ENCODE measurements around the gene CRB3. TPM values are rescaled to one million over a fixed set of nuclear protein-coding genes. Genes with fewer than 3 reads are reported as not detected.

CRB3 gene
- total and polyA plus RNA-seq, 9 of the 15 experiments (the other 6 are each of a cell fraction or from before 2014, with no cell fraction given), result 0.49 TPM; not detected in 8

DNA sequence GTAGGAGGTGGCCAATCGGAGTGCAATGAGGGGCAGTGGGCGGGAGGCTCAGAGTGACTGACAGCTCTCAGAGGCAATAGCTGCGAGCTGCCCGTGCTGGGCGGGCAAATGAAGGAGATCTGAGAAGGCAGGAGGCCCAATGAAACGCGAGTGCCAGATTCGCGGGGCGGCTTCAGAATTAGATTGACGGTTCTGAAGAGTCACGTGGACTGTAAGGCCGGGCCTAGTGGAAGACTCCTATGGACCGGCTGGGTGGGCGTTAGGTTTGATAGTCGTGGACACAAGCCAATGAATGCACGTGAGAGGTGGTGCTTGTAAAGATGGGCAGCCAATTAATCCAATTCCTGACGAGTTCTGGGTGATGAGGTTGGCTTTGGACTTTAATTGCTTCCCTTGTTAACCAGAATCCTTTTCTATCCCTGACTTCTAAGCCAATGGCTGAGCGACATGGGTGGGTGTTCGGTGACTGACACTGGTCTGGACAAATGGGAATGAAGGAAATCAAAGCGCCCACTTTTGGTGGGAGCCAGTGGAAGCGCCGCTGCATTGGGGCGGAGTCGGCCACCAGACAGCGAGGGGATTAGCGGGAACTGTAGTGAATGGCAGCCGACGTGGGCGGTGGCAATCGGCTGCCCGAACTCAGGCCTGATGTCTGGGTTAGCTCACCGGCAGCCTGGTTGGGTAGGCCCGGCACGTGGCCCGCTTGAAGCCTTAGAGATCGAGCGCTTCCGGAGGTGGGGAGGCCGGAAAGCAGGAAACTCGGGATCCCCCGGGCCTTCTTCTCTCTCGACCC is 38.9 kb upstream of the CRB3 start (continued):
- TF ChIP-seq, protein P1, sequence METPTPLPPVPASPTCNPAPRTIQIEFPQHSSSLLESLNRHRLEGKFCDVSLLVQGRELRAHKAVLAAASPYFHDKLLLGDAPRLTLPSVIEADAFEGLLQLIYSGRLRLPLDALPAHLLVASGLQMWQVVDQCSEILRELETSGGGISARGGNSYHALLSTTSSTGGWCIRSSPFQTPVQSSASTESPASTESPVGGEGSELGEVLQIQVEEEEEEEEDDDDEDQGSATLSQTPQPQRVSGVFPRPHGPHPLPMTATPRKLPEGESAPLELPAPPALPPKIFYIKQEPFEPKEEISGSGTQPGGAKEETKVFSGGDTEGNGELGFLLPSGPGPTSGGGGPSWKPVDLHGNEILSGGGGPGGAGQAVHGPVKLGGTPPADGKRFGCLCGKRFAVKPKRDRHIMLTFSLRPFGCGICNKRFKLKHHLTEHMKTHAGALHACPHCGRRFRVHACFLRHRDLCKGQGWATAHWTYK (CRISPR knock-in tag; IDR thresholded peaks at IDR 0.05), result peak; percentile 90; the same call in 1 of the 2 replicates
- TF ChIP-seq, protein P2, sequence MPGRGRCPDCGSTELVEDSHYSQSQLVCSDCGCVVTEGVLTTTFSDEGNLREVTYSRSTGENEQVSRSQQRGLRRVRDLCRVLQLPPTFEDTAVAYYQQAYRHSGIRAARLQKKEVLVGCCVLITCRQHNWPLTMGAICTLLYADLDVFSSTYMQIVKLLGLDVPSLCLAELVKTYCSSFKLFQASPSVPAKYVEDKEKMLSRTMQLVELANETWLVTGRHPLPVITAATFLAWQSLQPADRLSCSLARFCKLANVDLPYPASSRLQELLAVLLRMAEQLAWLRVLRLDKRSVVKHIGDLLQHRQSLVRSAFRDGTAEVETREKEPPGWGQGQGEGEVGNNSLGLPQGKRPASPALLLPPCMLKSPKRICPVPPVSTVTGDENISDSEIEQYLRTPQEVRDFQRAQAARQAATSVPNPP (IDR thresholded peaks at IDR 0.05; ENCODE audit: borderline replicate concordance, insufficient read depth, insufficient read length), result no peak
- TF ChIP-seq KAT2B (IDR thresholded peaks at IDR 0.05; ENCODE audit: low read depth, low read length) (no peak), EP300 (IDR thresholded peaks at IDR 0.05; ENCODE audit: low read length) (no peak), DNMT1 (IDR thresholded peaks at IDR 0.05) (no peak), JUN (IDR thresholded peaks at IDR 0.05; ENCODE audit: borderline replicate concordance, low read depth, low read length) (peak; percentile 36; the same call in 1 of the 2 replicates), JUN (CRISPR knock-in tag; IDR thresholded peaks at IDR 0.05; ENCODE audit: borderline replicate concordance) (peak; percentile 94), HIVEP1 (CRISPR knock-in tag; IDR thresholded peaks at IDR 0.05) (no peak), U2AF1 (optimal IDR thresholded peaks at IDR 0.05; ENCODE audit: low read depth, low read length) (no peak), NFIC (IDR thresholded peaks at IDR 0.05) (0 out of 2 replicates have a peak, but pooled peaks have one; percentile 25), PCBP1 (IDR thresholded peaks at IDR 0.05; ENCODE audit: low read depth, low read length, poor library complexity, severe bottlenecking) (no peak), DMBX1 (CRISPR knock-in tag; IDR thresholded peaks at IDR 0.05; ENCODE audit: borderline replicate concordance) (peak; percentile 97), EWSR1 (IDR thresholded peaks at IDR 0.05; ENCODE audit: borderline replicate concordance, low read depth, partially characterized antibody) (no peak), ZNF77 (CRISPR knock-in tag; IDR thresholded peaks at IDR 0.05) (no peak), ZNF146 (CRISPR knock-in tag; IDR thresholded peaks at IDR 0.05; ENCODE audit: unreplicated experiment) (no peak), GABPB2 (CRISPR knock-in tag; conservative IDR thresholded peaks at IDR 0.05) (no peak)
- TF ChIP-seq, protein P3, sequence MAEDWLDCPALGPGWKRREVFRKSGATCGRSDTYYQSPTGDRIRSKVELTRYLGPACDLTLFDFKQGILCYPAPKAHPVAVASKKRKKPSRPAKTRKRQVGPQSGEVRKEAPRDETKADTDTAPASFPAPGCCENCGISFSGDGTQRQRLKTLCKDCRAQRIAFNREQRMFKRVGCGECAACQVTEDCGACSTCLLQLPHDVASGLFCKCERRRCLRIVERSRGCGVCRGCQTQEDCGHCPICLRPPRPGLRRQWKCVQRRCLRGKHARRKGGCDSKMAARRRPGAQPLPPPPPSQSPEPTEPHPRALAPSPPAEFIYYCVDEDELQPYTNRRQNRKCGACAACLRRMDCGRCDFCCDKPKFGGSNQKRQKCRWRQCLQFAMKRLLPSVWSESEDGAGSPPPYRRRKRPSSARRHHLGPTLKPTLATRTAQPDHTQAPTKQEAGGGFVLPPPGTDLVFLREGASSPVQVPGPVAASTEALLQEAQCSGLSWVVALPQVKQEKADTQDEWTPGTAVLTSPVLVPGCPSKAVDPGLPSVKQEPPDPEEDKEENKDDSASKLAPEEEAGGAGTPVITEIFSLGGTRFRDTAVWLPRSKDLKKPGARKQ (CRISPR knock-in tag; IDR thresholded peaks at IDR 0.05), result no peak
- TF ChIP-seq, protein P4, sequence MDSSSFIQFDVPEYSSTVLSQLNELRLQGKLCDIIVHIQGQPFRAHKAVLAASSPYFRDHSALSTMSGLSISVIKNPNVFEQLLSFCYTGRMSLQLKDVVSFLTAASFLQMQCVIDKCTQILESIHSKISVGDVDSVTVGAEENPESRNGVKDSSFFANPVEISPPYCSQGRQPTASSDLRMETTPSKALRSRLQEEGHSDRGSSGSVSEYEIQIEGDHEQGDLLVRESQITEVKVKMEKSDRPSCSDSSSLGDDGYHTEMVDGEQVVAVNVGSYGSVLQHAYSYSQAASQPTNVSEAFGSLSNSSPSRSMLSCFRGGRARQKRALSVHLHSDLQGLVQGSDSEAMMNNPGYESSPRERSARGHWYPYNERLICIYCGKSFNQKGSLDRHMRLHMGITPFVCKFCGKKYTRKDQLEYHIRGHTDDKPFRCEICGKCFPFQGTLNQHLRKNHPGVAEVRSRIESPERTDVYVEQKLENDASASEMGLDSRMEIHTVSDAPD (CRISPR knock-in tag; IDR thresholded peaks at IDR 0.05), result peak; percentile 28; the same call in 1 of the 2 replicates
- TF ChIP-seq, protein P5, sequence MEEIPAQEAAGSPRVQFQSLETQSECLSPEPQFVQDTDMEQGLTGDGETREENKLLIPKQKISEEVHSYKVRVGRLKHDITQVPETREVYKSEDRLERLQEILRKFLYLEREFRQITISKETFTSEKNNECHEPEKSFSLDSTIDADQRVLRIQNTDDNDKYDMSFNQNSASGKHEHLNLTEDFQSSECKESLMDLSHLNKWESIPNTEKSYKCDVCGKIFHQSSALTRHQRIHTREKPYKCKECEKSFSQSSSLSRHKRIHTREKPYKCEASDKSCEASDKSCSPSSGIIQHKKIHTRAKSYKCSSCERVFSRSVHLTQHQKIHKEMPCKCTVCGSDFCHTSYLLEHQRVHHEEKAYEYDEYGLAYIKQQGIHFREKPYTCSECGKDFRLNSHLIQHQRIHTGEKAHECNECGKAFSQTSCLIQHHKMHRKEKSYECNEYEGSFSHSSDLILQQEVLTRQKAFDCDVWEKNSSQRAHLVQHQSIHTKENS (CRISPR knock-in tag; IDR thresholded peaks at IDR 0.05), result no peak

All from K562 (cell line).